ENCODE measurements around the gene CLEC11A. TPM values are rescaled to one million over a fixed set of nuclear protein-coding genes. Genes with fewer than 3 reads are reported as not detected.

Gene CLEC11A
- total RNA-seq, 1 experiment from 2014 or later: 59.1 TPM

- no peaks in the 10 kb centered on the region for H3K9me3 ChIP-seq (ENCODE audit: low read depth, low read length, poor library complexity, severe bottlenecking)
- intact Hi-C loops (cut with micrococcal nuclease; ENCODE audit: unreplicated experiment): no loop called here
- ChIA-PET POLR2A (ENCODE audit: low non-redundant PET) (no interaction called here), CTCF (no interaction called here)
- BruUV-seq (replicated peaks): no TSS peak
- H3K4me3 ChIP-seq (ENCODE audit: low read depth, low read length, poor library complexity, severe bottlenecking): no peak overlapping the region
- no peak for DNase-seq (ENCODE audit: low spot score)
- H3K27ac ChIP-seq (ENCODE audit: low read depth, low read length, poor library complexity, severe bottlenecking): no peak overlapping the region
- no peaks in the 10 kb centered on the region for H3K4me1 ChIP-seq (ENCODE audit: insufficient read depth, low read length, poor library complexity, severe bottlenecking)
- no peaks in the 10 kb centered on the region for H3K27me3 ChIP-seq (replicated peaks; ENCODE audit: insufficient read depth, low read depth, low read length, poor library complexity)
- TF ChIP-seq EZH2 (IDR thresholded peaks at IDR 0.05; ENCODE audit: borderline replicate concordance, low read depth, low read length, poor library complexity, severe bottlenecking): no peak
- TF ChIP-seq, protein P1, sequence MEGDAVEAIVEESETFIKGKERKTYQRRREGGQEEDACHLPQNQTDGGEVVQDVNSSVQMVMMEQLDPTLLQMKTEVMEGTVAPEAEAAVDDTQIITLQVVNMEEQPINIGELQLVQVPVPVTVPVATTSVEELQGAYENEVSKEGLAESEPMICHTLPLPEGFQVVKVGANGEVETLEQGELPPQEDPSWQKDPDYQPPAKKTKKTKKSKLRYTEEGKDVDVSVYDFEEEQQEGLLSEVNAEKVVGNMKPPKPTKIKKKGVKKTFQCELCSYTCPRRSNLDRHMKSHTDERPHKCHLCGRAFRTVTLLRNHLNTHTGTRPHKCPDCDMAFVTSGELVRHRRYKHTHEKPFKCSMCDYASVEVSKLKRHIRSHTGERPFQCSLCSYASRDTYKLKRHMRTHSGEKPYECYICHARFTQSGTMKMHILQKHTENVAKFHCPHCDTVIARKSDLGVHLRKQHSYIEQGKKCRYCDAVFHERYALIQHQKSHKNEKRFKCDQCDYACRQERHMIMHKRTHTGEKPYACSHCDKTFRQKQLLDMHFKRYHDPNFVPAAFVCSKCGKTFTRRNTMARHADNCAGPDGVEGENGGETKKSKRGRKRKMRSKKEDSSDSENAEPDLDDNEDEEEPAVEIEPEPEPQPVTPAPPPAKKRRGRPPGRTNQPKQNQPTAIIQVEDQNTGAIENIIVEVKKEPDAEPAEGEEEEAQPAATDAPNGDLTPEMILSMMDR (conservative IDR thresholded peaks at IDR 0.05; ENCODE audit: low read depth, low read length): no peak
- H3K36me3 ChIP-seq (ENCODE audit: insufficient read depth, low read length, poor library complexity, severe bottlenecking): no peaks in the 10 kb centered on the region
Observed at GRCh38 chr19:50678323-50678722, 44.8 kb upstream of the CLEC11A start.

GRCh38 chr19:50679177-50680125 lies 43.7 kb upstream of the CLEC11A start:
- CTCF ChIA-PET: interaction anchor here (0.6 kb wide), 1 partner anchor 192 kb away, joined by 4 read pairs; no protein-coding TSS in a partner anchor
- POLR2A ChIA-PET (ENCODE audit: low non-redundant PET): no interaction called here
- Histone ChIP-seq H3K27me3 (replicated peaks; ENCODE audit: insufficient read depth, low read depth, low read length, poor library complexity) (no peaks in the 10 kb centered on the region), H3K4me3 (ENCODE audit: low read depth, low read length, poor library complexity, severe bottlenecking) (no peak overlapping the region), H3K9me3 (ENCODE audit: low read depth, low read length, poor library complexity, severe bottlenecking) (no peaks in the 10 kb centered on the region), H3K4me1 (ENCODE audit: insufficient read depth, low read length, poor library complexity, severe bottlenecking) (no peaks in the 10 kb centered on the region), H3K27ac (ENCODE audit: low read depth, low read length, poor library complexity, severe bottlenecking) (no peak overlapping the region), H3K36me3 (ENCODE audit: insufficient read depth, low read length, poor library complexity, severe bottlenecking) (peaks cover under 1% of the 10 kb centered on the region)
- no peak for TF ChIP-seq EZH2 (IDR thresholded peaks at IDR 0.05; ENCODE audit: borderline replicate concordance, low read depth, low read length, poor library complexity, severe bottlenecking)
- TF ChIP-seq, protein P1 (conservative IDR thresholded peaks at IDR 0.05; ENCODE audit: low read depth, low read length): no peak
- no TSS peak for BruUV-seq (replicated peaks)
- DNase-seq (ENCODE audit: low spot score): peak; percentile 88
- intact Hi-C loops (cut with micrococcal nuclease; ENCODE audit: unreplicated experiment): no loop called here

DNA sequence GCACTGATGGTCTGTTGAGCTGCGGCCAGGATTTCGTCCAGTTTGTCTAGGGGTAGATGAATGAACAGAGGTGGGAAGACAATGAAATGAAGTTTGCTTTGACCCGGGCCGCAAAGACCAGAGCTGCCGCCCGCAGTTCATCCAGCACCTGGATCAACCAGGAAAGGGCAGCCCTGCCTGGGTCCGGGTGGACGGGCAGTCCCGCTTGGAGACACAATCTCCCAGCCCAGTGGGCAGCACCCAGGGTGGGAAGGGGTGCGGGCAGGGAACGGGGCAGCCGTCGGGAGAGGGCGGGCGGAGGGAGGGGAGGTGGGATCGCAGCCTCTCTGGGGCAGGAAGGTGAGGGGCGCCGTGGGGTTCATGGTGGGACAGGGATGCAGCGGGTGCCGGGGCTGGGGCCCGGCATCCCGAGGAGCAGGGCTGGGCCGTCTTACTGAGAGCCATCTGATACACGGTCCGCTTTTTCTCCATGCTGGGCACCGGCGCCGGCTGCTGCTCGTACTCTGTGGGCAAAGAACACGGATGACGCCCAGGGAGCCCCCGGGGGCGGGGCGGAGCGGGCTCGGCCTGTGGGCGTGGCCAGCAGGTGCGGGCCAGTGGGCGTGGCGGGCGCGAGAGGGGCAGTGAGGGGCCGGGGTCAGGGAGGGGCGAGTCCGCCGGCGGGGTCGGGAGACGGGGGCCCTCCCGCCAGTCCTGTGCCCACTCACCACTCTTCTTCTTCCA lies 36.7 kb upstream of the CLEC11A start:
- BruUV-seq (replicated peaks): no TSS peak
- Histone ChIP-seq H3K4me1 (ENCODE audit: insufficient read depth, low read length, poor library complexity, severe bottlenecking) (no peaks in the 10 kb centered on the region), H3K9me3 (ENCODE audit: low read depth, low read length, poor library complexity, severe bottlenecking) (no peaks in the 10 kb centered on the region), H3K36me3 (ENCODE audit: insufficient read depth, low read length, poor library complexity, severe bottlenecking) (peaks cover 7% of the 10 kb centered on the region), H3K27ac (ENCODE audit: low read depth, low read length, poor library complexity, severe bottlenecking) (no peak overlapping the region), H3K27me3 (replicated peaks; ENCODE audit: insufficient read depth, low read depth, low read length, poor library complexity) (no peaks in the 10 kb centered on the region), H3K4me3 (ENCODE audit: low read depth, low read length, poor library complexity, severe bottlenecking) (no peak overlapping the region)
- intact Hi-C loops (cut with micrococcal nuclease; ENCODE audit: unreplicated experiment): no loop called here
- ChIA-PET POLR2A (ENCODE audit: low non-redundant PET) (no interaction called here), CTCF (no interaction called here)
- TF ChIP-seq, protein P1 (conservative IDR thresholded peaks at IDR 0.05; ENCODE audit: low read depth, low read length): no peak
- TF ChIP-seq EZH2 (IDR thresholded peaks at IDR 0.05; ENCODE audit: borderline replicate concordance, low read depth, low read length, poor library complexity, severe bottlenecking): no peak
- no peak for DNase-seq (ENCODE audit: low spot score)
